NCI-H2196 treated with DMSO at 0.1 percent for 48 hours (cell line): ENCODE measurements around the gene TYMS.
"Not testable (repeated sequence)": the region's sequence is repeated elsewhere in the genome, so short reads cannot be mapped to it uniquely, and the experiment has no call there.

Source experiments
- DNase-seq: peaks from one replicate; lab custom pipeline; 2025; ENCODE audit not compliant: unreplicated experiment; lab: John Stamatoyannopoulos, UW

The TYMS gene

GRCh38 chr18:676736-677135 lies 19.3 kb downstream of the TYMS start:
- DNase-seq: no peak

DNA sequence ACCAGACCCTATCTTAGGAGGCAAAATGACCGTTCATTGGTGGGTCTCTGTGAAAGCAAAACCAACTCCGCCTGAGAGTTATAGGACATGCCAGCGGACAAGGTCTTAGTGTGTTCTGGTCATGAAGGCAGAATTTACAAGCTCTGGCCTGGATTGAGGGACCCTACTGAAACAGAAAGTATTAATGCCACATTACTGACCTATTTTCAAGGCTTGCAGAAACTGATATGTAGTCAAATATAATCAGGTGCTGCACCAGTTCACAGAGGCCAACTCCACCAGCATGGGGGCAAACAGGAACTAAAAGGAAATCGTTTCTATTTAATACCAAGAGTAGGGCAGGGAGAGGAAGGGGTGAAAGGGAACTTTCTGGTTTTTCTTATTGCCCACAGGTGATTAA lies 19.7 kb downstream of the TYMS start:
- DNase-seq: no peak

DNA sequence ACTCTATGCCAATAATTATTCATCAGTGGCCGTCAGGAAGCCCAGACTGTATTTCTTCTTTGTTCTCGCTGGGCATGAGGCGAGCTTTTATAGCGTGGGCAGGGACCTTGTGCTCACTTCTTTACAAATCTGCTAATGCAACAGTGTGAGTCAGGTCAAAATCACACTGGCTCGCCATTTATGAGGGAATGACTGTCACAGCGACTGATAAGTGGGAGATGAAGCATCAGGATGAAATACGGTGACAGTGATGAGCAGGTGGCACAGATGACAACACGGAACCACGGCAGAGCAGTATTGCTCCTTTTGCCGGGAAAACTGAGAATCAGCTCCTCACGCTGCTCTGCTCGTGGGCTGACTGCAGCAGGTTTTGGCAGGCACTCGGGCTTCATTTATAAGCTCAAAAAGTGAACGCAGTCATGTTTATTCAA lies 20.5 kb downstream of the TYMS start:
- no peak for DNase-seq

GRCh38 chr18:678482-679182 lies 21.2 kb downstream of the TYMS start:
- no peak for DNase-seq

GRCh38 chr18:679516-679915 lies 22.1 kb downstream of the TYMS start:
- no peak for DNase-seq

DNA sequence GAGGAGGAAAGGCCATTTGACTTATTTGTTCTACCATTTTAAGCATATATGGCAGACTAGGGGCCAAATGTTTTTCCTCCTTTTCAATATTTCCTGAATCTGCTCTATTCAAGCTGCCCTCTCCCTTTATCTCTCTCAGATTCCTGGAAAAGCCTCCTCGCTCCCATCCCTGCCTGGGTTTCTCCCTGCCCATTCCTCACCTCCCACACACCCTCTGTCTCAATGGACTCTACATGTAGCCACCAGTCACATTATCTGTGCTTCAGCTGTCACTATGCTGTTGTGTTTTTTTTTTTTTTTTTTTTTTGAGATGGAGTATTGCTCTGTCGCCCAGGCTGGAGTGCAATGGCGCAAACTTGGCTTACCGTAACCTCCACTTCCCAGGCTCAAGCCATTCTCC lies 22.9 kb downstream of the TYMS start:
- no peak for DNase-seq

DNA sequence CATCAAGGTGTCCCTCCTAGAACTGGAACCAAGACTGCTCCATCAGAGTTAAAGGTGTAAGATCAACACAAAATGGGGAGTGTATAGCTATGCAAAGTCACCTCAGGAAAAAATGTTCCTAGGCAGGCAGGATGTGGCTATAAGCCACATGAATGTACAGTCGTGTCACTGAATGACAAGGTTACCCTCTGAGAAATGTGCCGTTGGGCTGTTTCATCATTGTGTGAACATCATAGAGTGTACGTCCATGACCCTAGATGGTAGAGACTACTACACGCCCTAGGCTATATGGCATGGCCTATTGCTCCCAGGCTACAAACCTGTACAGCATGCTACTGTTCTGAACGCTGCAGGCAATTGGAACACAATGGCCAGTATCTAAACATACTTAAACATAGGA lies 24.5 kb downstream of the TYMS start:
- DNase-seq: no peak

- not testable (repeated sequence) for DNase-seq
These were observed 25.0 kb downstream of the TYMS start for GRCh38 chr18:682416-682815.

- no peak for DNase-seq
These were observed 25.4 kb downstream of the TYMS start for GRCh38 chr18:682833-683232.

DNA sequence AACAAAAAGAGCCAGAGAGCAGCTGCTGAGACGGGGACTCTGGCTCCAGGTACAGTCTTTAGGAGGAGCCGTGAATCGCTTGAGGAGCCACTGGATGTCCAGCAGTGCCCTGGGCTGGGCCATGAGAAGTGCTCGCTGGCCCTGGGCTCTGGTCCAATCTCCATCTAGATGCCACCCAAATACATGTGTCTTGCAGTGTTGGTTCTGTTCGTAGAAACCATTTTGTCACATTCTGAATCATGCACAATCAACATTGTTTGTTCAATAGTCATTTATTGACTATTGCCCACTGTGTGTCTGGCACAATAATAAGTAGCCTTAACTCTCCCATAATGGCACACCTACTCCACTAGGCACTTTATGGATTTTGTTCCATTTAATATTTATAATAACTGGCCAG lies 26.1 kb downstream of the TYMS start:
- DNase-seq: no peak

- no peak for DNase-seq
These were observed 28.0 kb downstream of the TYMS start for GRCh38 chr18:685438-685837.

- no peak for DNase-seq
These were observed 29.1 kb downstream of the TYMS start for GRCh38 chr18:686339-687111.

- no peak for DNase-seq
These were observed 30.9 kb downstream of the TYMS start for GRCh38 chr18:688323-688722.

DNA sequence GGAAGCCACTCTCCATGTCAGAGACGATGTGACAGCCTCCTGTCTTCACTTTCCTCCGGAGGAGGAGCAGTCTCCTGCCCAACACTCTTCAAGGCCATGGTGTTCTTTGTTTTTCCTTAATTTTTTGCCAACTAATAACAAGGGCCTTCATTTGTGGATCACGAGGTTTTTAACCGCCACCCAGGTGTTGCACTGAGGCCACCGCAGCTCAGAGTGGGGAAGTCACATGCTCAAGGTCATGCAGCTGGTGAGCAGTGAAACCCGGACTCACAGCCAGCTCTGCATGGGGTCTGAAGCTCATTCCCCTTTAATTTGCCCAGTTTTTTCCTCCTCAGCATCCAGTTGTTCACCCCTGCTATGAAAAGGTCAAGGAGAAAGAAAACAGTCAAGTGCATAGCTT lies 35.4 kb downstream of the TYMS start:
- no peak for DNase-seq

DNA sequence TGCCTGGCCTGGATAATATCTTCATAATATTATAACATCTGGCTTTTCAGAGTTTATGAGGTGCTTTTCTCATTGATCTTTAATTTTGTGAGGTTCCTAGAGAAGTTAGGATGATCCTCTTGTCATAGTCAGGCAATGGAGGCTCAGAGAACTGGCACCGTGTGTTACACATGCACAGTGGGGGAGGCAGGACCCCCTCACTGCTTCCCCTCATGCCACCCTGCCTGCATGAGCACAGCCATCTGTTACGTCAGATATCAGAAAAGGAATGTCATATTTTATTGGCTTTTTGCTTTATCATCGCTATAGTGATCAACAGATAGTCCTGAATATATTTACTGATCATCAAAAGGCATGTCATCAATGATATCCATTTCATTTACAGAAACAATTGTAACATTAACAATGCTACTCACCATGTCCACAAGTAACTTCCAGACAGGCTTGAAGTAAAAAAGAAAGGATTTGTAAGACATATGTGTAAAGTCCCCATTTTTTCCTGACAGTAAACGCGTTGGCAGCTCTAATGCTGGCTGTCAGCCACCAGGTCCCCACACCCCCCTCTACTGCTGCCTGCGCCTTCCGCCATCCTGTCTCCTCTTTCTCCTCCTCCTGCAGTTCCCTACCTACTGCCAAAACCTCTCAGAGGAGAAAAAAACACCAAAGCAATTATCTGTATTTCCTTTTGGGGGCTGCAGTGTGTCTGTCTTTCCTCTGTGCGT lies 36.2 kb downstream of the TYMS start:
- DNase-seq: peak; percentile 14

DNA sequence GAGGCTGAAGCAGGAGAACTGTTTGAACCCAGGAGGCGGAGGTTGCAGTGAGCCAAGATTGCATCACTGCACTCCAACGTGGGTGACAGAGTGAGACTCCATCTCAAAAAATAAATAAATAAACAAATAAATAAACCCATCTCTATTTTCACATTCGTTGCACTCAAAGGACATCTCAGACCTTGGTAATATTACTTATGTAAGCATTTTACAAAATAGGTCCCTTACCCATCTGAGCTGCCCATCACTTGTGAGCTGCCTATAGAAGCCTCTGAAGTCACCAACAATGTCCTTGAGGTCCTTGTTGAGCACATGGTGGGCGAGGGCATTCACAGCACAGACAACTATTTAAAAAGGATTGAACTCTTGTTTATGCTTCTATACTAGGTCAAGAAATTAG lies 39.6 kb downstream of the TYMS start:
- DNase-seq: no peak

DNA sequence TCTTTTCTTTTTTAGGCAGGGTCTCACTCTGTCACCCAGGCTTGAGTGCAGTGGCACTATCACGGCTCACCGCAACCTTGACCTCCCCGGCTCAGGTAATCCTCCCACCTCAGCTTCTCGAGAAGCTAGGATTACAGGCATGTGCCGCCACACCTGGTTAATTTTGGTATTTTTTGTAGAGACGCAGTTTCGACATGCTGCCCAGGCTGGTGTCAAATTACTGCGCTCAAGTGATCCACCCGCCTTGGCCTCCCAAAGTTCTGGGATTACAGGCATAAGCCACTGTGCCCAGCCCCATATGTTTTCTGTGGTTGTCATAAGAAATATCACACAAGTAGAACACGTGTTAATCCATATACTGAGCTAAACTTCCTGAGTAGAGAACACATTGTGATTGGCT lies 40.3 kb downstream of the TYMS start:
- no peak for DNase-seq

GRCh38 chr18:703213-703967 lies 45.9 kb downstream of the TYMS start:
- no peak for DNase-seq

DNA sequence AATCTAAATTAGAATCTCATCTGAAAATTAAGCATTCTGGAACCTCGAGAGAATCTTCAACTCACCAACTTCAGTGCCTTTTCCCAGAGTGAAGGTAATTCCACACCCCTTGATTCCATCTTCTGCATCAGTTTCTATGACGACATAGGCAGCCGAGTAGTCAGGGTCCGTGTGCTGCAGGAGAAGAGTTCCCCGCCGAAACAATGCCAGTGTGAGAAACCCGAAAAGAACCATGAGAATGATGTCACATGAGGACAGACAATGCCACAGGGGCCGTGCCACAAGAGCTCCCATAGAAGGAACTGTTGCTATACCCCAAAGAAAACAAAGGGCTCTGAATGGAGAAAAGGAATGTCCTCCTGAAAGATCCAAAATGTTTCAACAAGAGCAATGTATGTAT lies 49.0 kb downstream of the TYMS start:
- no peak for DNase-seq

DNA sequence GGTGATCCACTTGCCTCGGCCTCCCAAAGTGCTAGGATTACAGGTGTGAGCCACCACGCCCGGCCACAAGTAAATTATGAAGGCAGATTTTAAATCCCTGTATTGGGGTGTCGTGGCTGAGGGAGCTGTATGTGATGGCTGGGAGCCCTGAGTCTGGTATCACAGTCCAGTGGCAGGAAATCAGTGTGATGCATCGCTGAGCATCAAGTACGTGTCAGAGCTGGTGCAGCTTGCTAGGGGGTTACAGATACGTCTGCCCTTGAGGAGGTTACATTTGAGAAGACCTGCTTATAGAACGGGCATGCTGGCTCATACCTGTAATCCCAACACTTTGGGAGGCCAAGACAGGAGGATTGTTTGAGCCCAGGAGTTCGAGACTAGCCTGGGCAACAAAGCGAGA lies 50.6 kb downstream of the TYMS start:
- DNase-seq: no peak

GRCh38 chr18:709771-710170 lies 52.3 kb downstream of the TYMS start:
- DNase-seq: no peak
